ENCODE measurements around the gene ZNF296.

Gene ZNF296

DNA sequence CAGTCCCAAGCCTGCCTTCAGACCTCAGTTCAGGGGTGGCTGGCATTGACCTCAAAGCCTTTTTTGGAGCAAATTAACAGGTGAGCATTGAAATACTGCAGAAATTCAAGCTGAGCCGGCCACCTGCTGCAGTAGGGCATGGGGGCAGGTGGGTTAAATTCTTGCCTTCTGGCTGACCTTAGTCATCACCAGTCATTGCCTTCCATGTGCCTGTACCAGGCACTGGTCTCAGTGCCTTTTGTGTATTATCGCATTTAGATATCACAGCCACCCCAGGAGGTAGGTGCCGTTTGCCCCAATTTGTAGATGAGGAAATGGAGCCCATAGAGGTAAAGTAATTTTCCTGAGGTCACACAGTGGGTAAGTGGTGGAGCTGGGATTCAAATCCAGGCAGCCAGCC lies 23.9 kb upstream of the ZNF296 start:
- Histone ChIP-seq H3K9me3 (ENCODE audit: control extremely low read depth in 1 of 5, control insufficient read depth in 4 of 5, insufficient read depth in 2 of 5, low read depth in 1 of 5, low read length in 4 of 5) (no peaks in the 10 kb centered on the region), H3K36me3 (ENCODE audit: control insufficient read depth in 4 of 4, insufficient read depth in 4 of 4, low read length in 3 of 4) (peaks cover 0 to 30% (median 4%) of the 10 kb centered on the region in 4 experiments), H3K4me3 (ENCODE audit: control insufficient read depth in 1 of 7, extremely low read depth in 1 of 7, insufficient read depth in 4 of 7, low read depth in 2 of 7, low read length in 6 of 7) (no peak overlapping the region), H3K4me1 (ENCODE audit: control extremely low read depth in 1 of 4, control insufficient read depth in 4 of 4, insufficient read depth in 4 of 4, low read length in 3 of 4) (peaks cover 0 to 38% (median 25%) of the 10 kb centered on the region in 4 experiments), H3K27ac (ENCODE audit: insufficient read depth in 1 of 2, low read depth in 1 of 2, low read length in 2 of 2, poor library complexity in 1 of 2, severe bottlenecking in 2 of 2) (no peak overlapping the region), H3K27me3 (replicated peaks in 2 of 5; ENCODE audit: control insufficient read depth in 4 of 5, insufficient read depth in 5 of 5, low read length in 4 of 5) (no peaks in the 10 kb centered on the region)
- ChIA-PET POLR2A (no interaction called here), CTCF (interaction anchor here (0.5 to 1.2 kb wide), 3 partner anchors 13 to 35 kb away, joined by 3 to 5 read pairs (median 3); no protein-coding TSS in a partner anchor)
- 100% methylated on average over 3 of the region's 3 CpGs for WGBS (ENCODE audit: insufficient coverage)
- no peak for DNase-seq

GRCh38 chr19:45099467-45100191 lies 23.4 kb upstream of the ZNF296 start:
- ChIA-PET CTCF (interaction anchor here (0.5 to 2.4 kb wide), 5 partner anchors 13 to 36 kb away, joined by 3 to 9 read pairs (median 4); no protein-coding TSS in a partner anchor), POLR2A (no interaction called here)
- Histone ChIP-seq H3K9me3 (ENCODE audit: control extremely low read depth in 1 of 5, control insufficient read depth in 4 of 5, insufficient read depth in 2 of 5, low read depth in 1 of 5, low read length in 4 of 5) (no peaks in the 10 kb centered on the region), H3K36me3 (ENCODE audit: control insufficient read depth in 4 of 4, insufficient read depth in 4 of 4, low read length in 3 of 4) (peaks cover 0 to 30% (median 4%) of the 10 kb centered on the region in 4 experiments), H3K4me3 (ENCODE audit: control insufficient read depth in 1 of 7, extremely low read depth in 1 of 7, insufficient read depth in 4 of 7, low read depth in 2 of 7, low read length in 6 of 7) (no peak overlapping the region), H3K27ac (ENCODE audit: insufficient read depth in 1 of 2, low read depth in 1 of 2, low read length in 2 of 2, poor library complexity in 1 of 2, severe bottlenecking in 2 of 2) (no peak overlapping the region), H3K4me1 (ENCODE audit: control extremely low read depth in 1 of 4, control insufficient read depth in 4 of 4, insufficient read depth in 4 of 4, low read length in 3 of 4) (peaks cover 0 to 36% (median 22%) of the 10 kb centered on the region in 4 experiments), H3K27me3 (replicated peaks in 2 of 5; ENCODE audit: control insufficient read depth in 4 of 5, insufficient read depth in 5 of 5, low read length in 4 of 5) (no peaks in the 10 kb centered on the region)
- DNase-seq: no peak
- 95% methylated on average over 25 of the region's 25 CpGs for WGBS (ENCODE audit: insufficient coverage)

DNA sequence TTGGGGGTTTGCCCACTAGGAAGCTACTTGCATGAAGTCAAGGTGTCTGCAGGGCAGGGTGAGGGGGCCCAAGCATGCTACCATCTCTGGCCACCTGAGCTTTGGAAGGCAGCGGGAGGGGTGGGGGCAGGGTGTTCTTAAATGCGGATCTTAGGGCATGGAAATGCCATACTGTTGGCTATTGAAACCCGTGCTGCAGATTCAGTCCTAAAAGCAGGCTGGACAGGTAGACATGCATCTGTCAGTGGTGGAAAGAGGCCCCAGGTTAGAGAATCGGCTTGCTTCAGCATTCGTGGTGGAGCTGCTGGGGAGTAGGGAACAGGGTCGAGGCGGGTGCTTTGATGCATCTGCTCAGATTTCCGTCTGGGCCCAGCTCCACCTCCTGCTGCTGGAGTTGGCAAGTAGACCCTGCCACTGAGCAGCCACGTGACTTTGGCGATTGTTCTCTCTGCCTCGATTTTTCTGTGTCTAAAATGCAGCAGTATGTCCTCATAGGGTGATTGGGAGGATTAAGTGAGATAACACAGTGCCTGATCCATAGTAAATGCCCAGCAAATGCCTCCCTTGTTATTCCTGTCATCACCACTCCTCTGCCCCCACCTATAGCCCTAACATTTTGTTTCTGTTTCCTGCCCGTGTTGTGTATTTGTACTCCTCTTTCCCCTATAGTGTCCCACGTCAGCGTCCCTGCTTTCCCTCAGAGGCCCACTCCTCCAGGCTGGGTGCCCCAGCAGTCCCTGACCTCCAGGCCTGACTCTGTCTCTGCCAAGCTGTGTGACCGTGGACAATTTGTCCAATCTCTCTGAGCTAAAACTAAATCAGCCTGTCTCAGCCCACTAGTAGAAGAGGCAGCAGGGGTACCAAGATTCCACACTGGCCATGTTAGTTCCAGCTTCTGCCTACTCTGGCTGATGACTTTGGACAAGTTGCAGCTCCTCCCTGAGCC lies 22.5 kb upstream of the ZNF296 start:
- DNase-seq: no peak
- POLR2A ChIA-PET: no interaction called here
- Histone ChIP-seq H3K27ac (ENCODE audit: insufficient read depth in 1 of 2, low read depth in 1 of 2, low read length in 2 of 2, poor library complexity in 1 of 2, severe bottlenecking in 2 of 2) (no peak overlapping the region), H3K36me3 (ENCODE audit: control insufficient read depth in 4 of 4, insufficient read depth in 4 of 4, low read length in 3 of 4) (peaks cover 0 to 30% (median 4%) of the 10 kb centered on the region in 4 experiments), H3K9me3 (ENCODE audit: control extremely low read depth in 1 of 5, control insufficient read depth in 4 of 5, insufficient read depth in 2 of 5, low read depth in 1 of 5, low read length in 4 of 5) (no peaks in the 10 kb centered on the region), H3K4me1 (ENCODE audit: control extremely low read depth in 1 of 4, control insufficient read depth in 4 of 4, insufficient read depth in 4 of 4, low read length in 3 of 4) (peaks cover 1 to 36% (median 22%) of the 10 kb centered on the region in 4 experiments), H3K27me3 (replicated peaks in 2 of 5; ENCODE audit: control insufficient read depth in 4 of 5, insufficient read depth in 5 of 5, low read length in 4 of 5) (no peaks in the 10 kb centered on the region), H3K4me3 (ENCODE audit: control insufficient read depth in 1 of 7, extremely low read depth in 1 of 7, insufficient read depth in 4 of 7, low read depth in 2 of 7, low read length in 6 of 7) (no peak overlapping the region)
- 90% methylated on average over 12 of the region's 15 CpGs for WGBS (ENCODE audit: insufficient coverage)
- CTCF ChIA-PET: interaction anchor here (1.0 to 2.4 kb wide), 2 partner anchors 14 to 33 kb away, joined by 4 to 9 read pairs; no protein-coding TSS in a partner anchor

GRCh38 chr19:45097776-45098520 lies 21.7 kb upstream of the ZNF296 start:
- Histone ChIP-seq H3K27ac (ENCODE audit: insufficient read depth in 1 of 2, low read depth in 1 of 2, low read length in 2 of 2, poor library complexity in 1 of 2, severe bottlenecking in 2 of 2) (peak overlapping the region in 1 of 2 experiments; percentile 47), H3K4me3 (ENCODE audit: control insufficient read depth in 1 of 7, extremely low read depth in 1 of 7, insufficient read depth in 4 of 7, low read depth in 2 of 7, low read length in 6 of 7) (no peak overlapping the region), H3K36me3 (ENCODE audit: control insufficient read depth in 4 of 4, insufficient read depth in 4 of 4, low read length in 3 of 4) (peaks cover 0 to 30% (median 4%) of the 10 kb centered on the region in 4 experiments), H3K9me3 (ENCODE audit: control extremely low read depth in 1 of 5, control insufficient read depth in 4 of 5, insufficient read depth in 2 of 5, low read depth in 1 of 5, low read length in 4 of 5) (no peaks in the 10 kb centered on the region), H3K4me1 (ENCODE audit: control extremely low read depth in 1 of 4, control insufficient read depth in 4 of 4, insufficient read depth in 4 of 4, low read length in 3 of 4) (peaks cover 4 to 32% (median 20%) of the 10 kb centered on the region in 4 experiments), H3K27me3 (replicated peaks in 2 of 5; ENCODE audit: control insufficient read depth in 4 of 5, insufficient read depth in 5 of 5, low read length in 4 of 5) (no peaks in the 10 kb centered on the region)
- ChIA-PET CTCF (interaction anchor here (2.4 kb wide), 1 partner anchor 15 kb away, joined by 9 read pairs; no protein-coding TSS in a partner anchor), POLR2A (no interaction called here)
- no peak for DNase-seq
- 96% methylated on average over 14 of the region's 16 CpGs for WGBS (ENCODE audit: insufficient coverage)

DNA sequence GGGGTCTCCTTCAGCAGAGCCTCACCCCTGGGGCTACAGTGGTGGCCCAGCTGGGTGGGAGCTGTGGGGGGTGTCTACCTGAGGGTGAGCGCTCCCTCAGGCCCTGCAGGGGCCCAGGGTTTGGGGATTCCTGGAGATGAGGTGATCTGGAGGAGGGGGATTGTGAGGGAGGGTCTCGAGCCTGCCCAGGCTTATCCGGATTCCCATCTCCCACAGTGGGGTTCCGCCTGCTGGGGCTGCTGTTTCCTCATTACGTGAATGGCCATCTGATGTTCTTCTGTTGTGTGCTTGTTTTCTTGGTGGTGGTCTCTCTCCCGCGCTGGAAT lies 21.1 kb upstream of the ZNF296 start:
- H3K27ac ChIP-seq (ENCODE audit: insufficient read depth in 1 of 2, low read depth in 1 of 2, low read length in 2 of 2, poor library complexity in 1 of 2, severe bottlenecking in 2 of 2): peak overlapping the region in 1 of 2 experiments; percentile 47
- H3K4me3 ChIP-seq (ENCODE audit: control insufficient read depth in 1 of 7, extremely low read depth in 1 of 7, insufficient read depth in 4 of 7, low read depth in 2 of 7, low read length in 6 of 7): no peak overlapping the region
- CTCF ChIA-PET: interaction anchor here (0.9 to 2.4 kb wide), 2 partner anchors 16 to 29 kb away, joined by 4 to 9 read pairs; no protein-coding TSS in a partner anchor
- POLR2A ChIA-PET: no interaction called here
- peaks cover 4 to 29% (median 15%) of the 10 kb centered on the region in 4 experiments for H3K4me1 ChIP-seq (ENCODE audit: control extremely low read depth in 1 of 4, control insufficient read depth in 4 of 4, insufficient read depth in 4 of 4, low read length in 3 of 4)
- WGBS (ENCODE audit: insufficient coverage): 98% methylated on average over 5 of the region's 7 CpGs
- DNase-seq: no peak
- H3K36me3 ChIP-seq (ENCODE audit: control insufficient read depth in 4 of 4, insufficient read depth in 4 of 4, low read length in 3 of 4): peaks cover 0 to 28% (median 4%) of the 10 kb centered on the region in 4 experiments
- H3K27me3 ChIP-seq (replicated peaks in 2 of 5; ENCODE audit: control insufficient read depth in 4 of 5, insufficient read depth in 5 of 5, low read length in 4 of 5): no peaks in the 10 kb centered on the region
- H3K9me3 ChIP-seq (ENCODE audit: control extremely low read depth in 1 of 5, control insufficient read depth in 4 of 5, insufficient read depth in 2 of 5, low read depth in 1 of 5, low read length in 4 of 5): no peaks in the 10 kb centered on the region

DNA sequence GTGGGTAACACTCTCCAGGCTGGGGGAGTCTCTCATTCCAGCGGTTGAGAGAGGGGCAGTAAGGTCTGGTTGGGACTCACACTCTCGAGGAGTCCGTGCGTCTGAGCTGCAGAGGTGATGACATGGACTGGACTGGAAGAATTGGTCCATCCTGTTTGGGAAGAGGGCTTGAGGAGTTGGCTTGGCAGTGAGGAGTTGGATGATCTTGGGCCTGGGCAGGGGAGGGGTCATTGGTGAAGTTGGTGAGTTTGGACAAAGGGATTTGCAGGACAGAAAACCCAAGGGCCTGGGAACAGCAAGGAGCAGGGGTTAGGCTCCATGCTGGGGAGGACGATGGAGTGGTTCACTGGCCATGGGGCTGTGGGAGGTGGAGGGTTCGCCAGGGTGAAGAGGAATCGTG lies 20.4 kb upstream of the ZNF296 start:
- H3K4me1 ChIP-seq (ENCODE audit: control extremely low read depth in 1 of 4, control insufficient read depth in 4 of 4, insufficient read depth in 4 of 4, low read length in 3 of 4): peaks cover 4 to 31% (median 20%) of the 10 kb centered on the region in 4 experiments
- WGBS (ENCODE audit: insufficient coverage): 95% methylated on average over 7 of the region's 7 CpGs
- CTCF ChIA-PET: interaction anchor here (0.9 kb wide), 1 partner anchor 30 kb away, joined by 4 read pairs; no protein-coding TSS in a partner anchor
- no peak overlapping the region for H3K4me3 ChIP-seq (ENCODE audit: control insufficient read depth in 1 of 7, extremely low read depth in 1 of 7, insufficient read depth in 4 of 7, low read depth in 2 of 7, low read length in 6 of 7)
- H3K36me3 ChIP-seq (ENCODE audit: control insufficient read depth in 4 of 4, insufficient read depth in 4 of 4, low read length in 3 of 4): peaks cover 0 to 28% (median 4%) of the 10 kb centered on the region in 4 experiments
- H3K27me3 ChIP-seq (replicated peaks in 2 of 5; ENCODE audit: control insufficient read depth in 4 of 5, insufficient read depth in 5 of 5, low read length in 4 of 5): no peaks in the 10 kb centered on the region
- POLR2A ChIA-PET: no interaction called here
- DNase-seq: no peak
- H3K9me3 ChIP-seq (ENCODE audit: control extremely low read depth in 1 of 5, control insufficient read depth in 4 of 5, insufficient read depth in 2 of 5, low read depth in 1 of 5, low read length in 4 of 5): no peaks in the 10 kb centered on the region
- peak overlapping the region in 1 of 2 experiments; percentile 47 for H3K27ac ChIP-seq (ENCODE audit: insufficient read depth in 1 of 2, low read depth in 1 of 2, low read length in 2 of 2, poor library complexity in 1 of 2, severe bottlenecking in 2 of 2)

Data from common myeloid progenitor, CD34-positive (primary cell).